HEK293 (cell line): Measurements from ENCODE around the gene CR1.

Experiments used
- CTCF ChIP-seq: fragments of 450-650 bp; formaldehyde crosslinking; IDR thresholded peaks from 2 replicates; pipeline ENCODE4 v1.5.1; 2016; ENCODE audit warnings: missing biosample characterization, missing genetic modification characterization
- ZBTB11 ChIP-seq: fragments of 450-650 bp; formaldehyde crosslinking; conservative IDR thresholded peaks from 2 replicates; pipeline ENCODE4 v1.5.1; 2016; ENCODE audit warnings: low read depth, missing biosample characterization, missing genetic modification characterization
- ZEB2 ChIP-seq: fragments of 450-650 bp; formaldehyde crosslinking; IDR thresholded peaks from 2 replicates; pipeline ENCODE4 v1.5.1; 2016; ENCODE audit warnings: missing biosample characterization, missing genetic modification characterization
- ZNF18 ChIP-seq: fragments of 450-650 bp; formaldehyde crosslinking; IDR thresholded peaks from 2 replicates; pipeline ENCODE4 v1.5.1; 2016; ENCODE audit warnings: missing biosample characterization, missing genetic modification characterization
- ZNF24 ChIP-seq: fragments of 450-650 bp; formaldehyde crosslinking; IDR thresholded peaks from 2 replicates; pipeline ENCODE4 v1.5.1; 2016; ENCODE audit warnings: missing biosample characterization, missing genetic modification characterization
- ZNF513 ChIP-seq: fragments of 450-650 bp; IDR thresholded peaks from 2 replicates; pipeline ENCODE4 v1.5.1; 2018; ENCODE audit warnings: missing biosample characterization, missing genetic modification characterization
- ZNF558 ChIP-seq: fragments of 450-650 bp; formaldehyde crosslinking; IDR thresholded peaks from 2 replicates; pipeline ENCODE4 v1.5.1; 2016; ENCODE audit warnings: missing biosample characterization, missing genetic modification characterization
- ZNF830 ChIP-seq: fragments of 450-650 bp; IDR thresholded peaks from 2 replicates; pipeline ENCODE4 v1.5.0; 2018; ENCODE audit warnings: missing biosample characterization, missing genetic modification characterization, low read depth, mild to moderate bottlenecking, moderate library complexity
- ZXDB ChIP-seq: fragments of 450-650 bp; formaldehyde crosslinking; IDR thresholded peaks from 2 replicates; pipeline ENCODE4 v1.5.1; 2016; ENCODE audit warnings: missing biosample characterization, missing genetic modification characterization

- no peak for TF ChIP-seq ZNF830 (tag by site-specific recombination)
- TF ChIP-seq ZNF513 (tag by site-specific recombination): no peak
- no peak for TF ChIP-seq ZXDB (tag by site-specific recombination)
- no peak for TF ChIP-seq ZNF558 (tag by site-specific recombination)
- TF ChIP-seq CTCF (tag by site-specific recombination): peak; percentile 61; the same call in 1 of the 2 replicates
- no peak for TF ChIP-seq ZEB2
- no peak for TF ChIP-seq ZNF18 (tag by site-specific recombination)
- TF ChIP-seq ZNF24 (tag by site-specific recombination): no peak
- no peak for TF ChIP-seq ZBTB11
Measured at GRCh38 chr1:207579436-207579799, 83.5 kb downstream of the CR1 start.
